Measurements from ENCODE around the gene RNF103.

DNA sequence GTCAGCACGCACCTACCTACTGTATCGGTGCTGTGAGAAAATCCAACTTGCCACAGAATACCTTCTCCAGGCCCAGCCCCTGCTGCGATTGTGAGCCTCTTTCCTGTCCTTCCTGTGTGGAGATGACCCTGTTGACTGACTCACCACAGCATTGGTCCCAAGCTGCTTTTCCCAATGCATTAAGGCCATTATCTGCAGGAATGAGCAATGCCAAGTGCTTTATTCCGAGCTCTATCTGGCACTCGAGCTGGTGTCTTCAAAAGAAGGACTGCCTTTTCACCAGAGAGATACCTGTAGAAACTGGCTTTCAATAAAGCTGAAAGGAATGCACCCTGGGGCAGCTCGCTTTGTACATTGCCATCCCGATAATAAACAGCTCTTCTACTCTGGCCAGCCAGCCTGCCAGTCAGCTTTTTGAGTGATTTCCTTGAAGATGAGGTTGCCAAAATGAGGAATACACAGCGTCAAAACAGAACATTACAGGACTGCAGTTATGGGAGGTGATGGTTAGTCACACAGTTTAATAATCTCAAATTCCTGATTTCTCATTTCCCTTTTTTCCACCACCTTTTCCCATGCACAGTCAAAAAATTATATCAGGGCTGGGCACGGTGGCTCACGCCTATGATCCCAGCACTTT, 8.3 kb upstream of the RNF103 start:
- no peak for TF ChIP-seq ZNF274 (IDR thresholded peaks at IDR 0.05; ENCODE audit: low read depth, low read length)
- TF ChIP-seq, protein P1, sequence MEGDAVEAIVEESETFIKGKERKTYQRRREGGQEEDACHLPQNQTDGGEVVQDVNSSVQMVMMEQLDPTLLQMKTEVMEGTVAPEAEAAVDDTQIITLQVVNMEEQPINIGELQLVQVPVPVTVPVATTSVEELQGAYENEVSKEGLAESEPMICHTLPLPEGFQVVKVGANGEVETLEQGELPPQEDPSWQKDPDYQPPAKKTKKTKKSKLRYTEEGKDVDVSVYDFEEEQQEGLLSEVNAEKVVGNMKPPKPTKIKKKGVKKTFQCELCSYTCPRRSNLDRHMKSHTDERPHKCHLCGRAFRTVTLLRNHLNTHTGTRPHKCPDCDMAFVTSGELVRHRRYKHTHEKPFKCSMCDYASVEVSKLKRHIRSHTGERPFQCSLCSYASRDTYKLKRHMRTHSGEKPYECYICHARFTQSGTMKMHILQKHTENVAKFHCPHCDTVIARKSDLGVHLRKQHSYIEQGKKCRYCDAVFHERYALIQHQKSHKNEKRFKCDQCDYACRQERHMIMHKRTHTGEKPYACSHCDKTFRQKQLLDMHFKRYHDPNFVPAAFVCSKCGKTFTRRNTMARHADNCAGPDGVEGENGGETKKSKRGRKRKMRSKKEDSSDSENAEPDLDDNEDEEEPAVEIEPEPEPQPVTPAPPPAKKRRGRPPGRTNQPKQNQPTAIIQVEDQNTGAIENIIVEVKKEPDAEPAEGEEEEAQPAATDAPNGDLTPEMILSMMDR (IDR thresholded peaks at IDR 0.05 in 2 of 3, conservative IDR thresholded peaks at IDR 0.05 in 1 of 3; ENCODE audit: borderline replicate concordance in 1 of 3, insufficient read depth in 1 of 3, low read depth in 2 of 3, low read length in 2 of 3), result no peak
- no peak for TF ChIP-seq CEBPB (IDR thresholded peaks at IDR 0.05; ENCODE audit: low read depth)
- no peak for TF ChIP-seq CBX3 (IDR thresholded peaks at IDR 0.05; ENCODE audit: low read depth)
- no peak for TF ChIP-seq EZH2phosphoT487 (IDR thresholded peaks at IDR 0.05; ENCODE audit: borderline replicate concordance)
- TF ChIP-seq SRF (IDR thresholded peaks at IDR 0.05; ENCODE audit: low read depth), result no peak
- TF ChIP-seq ELF1 (IDR thresholded peaks at IDR 0.05; ENCODE audit: borderline replicate concordance, low read depth), result no peak
- TF ChIP-seq, protein P2, sequence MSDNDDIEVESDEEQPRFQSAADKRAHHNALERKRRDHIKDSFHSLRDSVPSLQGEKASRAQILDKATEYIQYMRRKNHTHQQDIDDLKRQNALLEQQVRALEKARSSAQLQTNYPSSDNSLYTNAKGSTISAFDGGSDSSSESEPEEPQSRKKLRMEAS (IDR thresholded peaks at IDR 0.05), result no peak
- no peak for TF ChIP-seq EZH2 (IDR thresholded peaks at IDR 0.05)
- no peak for TF ChIP-seq JUND (IDR thresholded peaks at IDR 0.05)
- no peak for TF ChIP-seq POLR2A (IDR thresholded peaks at IDR 0.05; ENCODE audit: borderline replicate concordance, extremely low read depth, insufficient read depth, insufficient read length)
- TF ChIP-seq YY1 (IDR thresholded peaks at IDR 0.05; ENCODE audit: extremely low read depth, insufficient replicate concordance, low read depth, low read length), result no peak
- no peak for TF ChIP-seq ZFX (IDR thresholded peaks at IDR 0.05)
